ENCODE results near the gene GORASP2. TPM values are rescaled to one million over a fixed set of nuclear protein-coding genes. Genes with fewer than 3 reads are reported as not detected.

GORASP2 gene
- total and polyA plus RNA-seq, 2 of the 4 experiments (the other 2 are of a cell fraction) = 53.1 to 156 TPM

DNA sequence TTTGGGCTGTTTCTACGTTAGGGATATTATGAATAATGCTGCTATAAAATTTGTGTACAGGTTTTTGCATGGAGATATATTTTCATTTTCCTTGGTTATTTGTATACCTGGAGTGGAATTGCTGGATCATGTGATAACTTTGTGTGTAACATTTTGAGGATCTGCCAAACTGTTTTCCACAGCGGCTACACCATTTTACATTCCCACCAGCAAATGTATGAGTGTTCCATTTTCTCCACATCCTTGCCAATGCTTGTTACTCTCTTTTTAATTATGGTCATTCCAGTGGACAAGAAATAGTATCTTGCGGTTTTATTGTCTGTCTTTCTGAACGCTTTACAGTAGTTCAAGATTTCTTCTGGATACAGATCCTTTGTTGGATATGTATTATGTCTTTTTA, 13.6 kb downstream of the GORASP2 start:
- no peak overlapping the region for H3K14ac ChIP-seq (replicated peaks; ENCODE audit: low read depth, low read length)
- H3K4me3 ChIP-seq (ENCODE audit: insufficient read depth, low read depth, low read length) = no peak overlapping the region
- no peak overlapping the region for H4K91ac ChIP-seq (ENCODE audit: insufficient read depth, low read depth, low read length)
- no peak overlapping the region for H2BK120ac ChIP-seq (ENCODE audit: low read depth, low read length)
- H3K9me3 ChIP-seq (ENCODE audit: control insufficient read depth, insufficient read depth, low read length) = no peaks in the 10 kb centered on the region
- ChIA-PET CTCF (no interaction called here), POLR2A (ENCODE audit: unreplicated experiment) (no interaction called here)
- no peak overlapping the region for H3K56ac ChIP-seq (ENCODE audit: extremely low read depth, insufficient read depth, low read length)
- H3K79me1 ChIP-seq (ENCODE audit: low read depth in 1 of 2, low read length in 2 of 2) = peaks cover 0 to 47% of the 10 kb centered on the region in 2 experiments; a peak in 3 of 4 replicates
- H3K27ac ChIP-seq (ENCODE audit: insufficient read depth, low read length) = no peak overlapping the region
- H3K9ac ChIP-seq (ENCODE audit: low read depth, low read length) = no peak overlapping the region
- no peak overlapping the region for H2BK15ac ChIP-seq (ENCODE audit: low read depth, low read length)
- H3K4me2 ChIP-seq (ENCODE audit: low read depth, low read length) = no peak overlapping the region
- no peak overlapping the region for H3K23ac ChIP-seq (ENCODE audit: low read depth, low read length)
- in situ Hi-C loops (cut with MboI; ENCODE audit: low sequenced_read_pairs) = loop anchor here (25.0 kb wide), 1 partner anchor 1130 kb away; the partner anchor contains the start of gene METTL5
- no peak overlapping the region for H4K5ac ChIP-seq (ENCODE audit: low read depth, low read length)
- dilution Hi-C loops (cut with HindIII; ENCODE audit: low sequenced_read_pairs, unreplicated experiment) = no loop called here
- peaks cover 3% of the 10 kb centered on the region for H3K9me1 ChIP-seq (ENCODE audit: insufficient read depth, low read length)
- no peaks in the 10 kb centered on the region for H3K27me3 ChIP-seq (ENCODE audit: control insufficient read depth, insufficient read depth, low read length)
- peaks cover 2% of the 10 kb centered on the region; the same call in 1 of the 2 replicates for H3K4me1 ChIP-seq (ENCODE audit: control insufficient read depth, insufficient read depth, low read length)
- no peak overlapping the region for H2AK5ac ChIP-seq (ENCODE audit: low read depth, low read length)
- H2AK9ac ChIP-seq (replicated peaks; ENCODE audit: low read depth, low read length, poor library complexity) = no peak overlapping the region
- TF ChIP-seq MAFK (IDR thresholded peaks at IDR 0.05; ENCODE audit: low read depth, low read length) = no peak
- TF ChIP-seq BHLHE40 (IDR thresholded peaks at IDR 0.05; ENCODE audit: low read depth, low read length) = no peak
- no peak for TF ChIP-seq RCOR1 (IDR thresholded peaks at IDR 0.05; ENCODE audit: insufficient replicate concordance, low read length)
- no peak for TF ChIP-seq RFX5 (IDR thresholded peaks at IDR 0.05; ENCODE audit: low read depth, low read length)
- TF ChIP-seq MXI1 (IDR thresholded peaks at IDR 0.05; ENCODE audit: borderline replicate concordance, low read depth, low read length) = no peak
- no peak for TF ChIP-seq NFE2L2 (IDR thresholded peaks at IDR 0.05; ENCODE audit: low read depth, low read length)
- no peak for TF ChIP-seq MAZ (IDR thresholded peaks at IDR 0.05; ENCODE audit: borderline replicate concordance, low read depth, low read length)
- TF ChIP-seq, protein P1, sequence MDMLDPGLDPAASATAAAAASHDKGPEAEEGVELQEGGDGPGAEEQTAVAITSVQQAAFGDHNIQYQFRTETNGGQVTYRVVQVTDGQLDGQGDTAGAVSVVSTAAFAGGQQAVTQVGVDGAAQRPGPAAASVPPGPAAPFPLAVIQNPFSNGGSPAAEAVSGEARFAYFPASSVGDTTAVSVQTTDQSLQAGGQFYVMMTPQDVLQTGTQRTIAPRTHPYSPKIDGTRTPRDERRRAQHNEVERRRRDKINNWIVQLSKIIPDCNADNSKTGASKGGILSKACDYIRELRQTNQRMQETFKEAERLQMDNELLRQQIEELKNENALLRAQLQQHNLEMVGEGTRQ (IDR thresholded peaks at IDR 0.05; ENCODE audit: low read depth, low read length) = no peak
- no peak for TF ChIP-seq CEBPB (IDR thresholded peaks at IDR 0.05; ENCODE audit: low read depth, low read length)
- no peak for TF ChIP-seq SMC3 (IDR thresholded peaks at IDR 0.05; ENCODE audit: low read depth, low read length)
- TF ChIP-seq POLR2A (IDR thresholded peaks at IDR 0.05; ENCODE audit: low read depth, low read length) = no peak
- no peak for TF ChIP-seq RAD21 (IDR thresholded peaks at IDR 0.05; ENCODE audit: low read length)
- TF ChIP-seq, protein P2, sequence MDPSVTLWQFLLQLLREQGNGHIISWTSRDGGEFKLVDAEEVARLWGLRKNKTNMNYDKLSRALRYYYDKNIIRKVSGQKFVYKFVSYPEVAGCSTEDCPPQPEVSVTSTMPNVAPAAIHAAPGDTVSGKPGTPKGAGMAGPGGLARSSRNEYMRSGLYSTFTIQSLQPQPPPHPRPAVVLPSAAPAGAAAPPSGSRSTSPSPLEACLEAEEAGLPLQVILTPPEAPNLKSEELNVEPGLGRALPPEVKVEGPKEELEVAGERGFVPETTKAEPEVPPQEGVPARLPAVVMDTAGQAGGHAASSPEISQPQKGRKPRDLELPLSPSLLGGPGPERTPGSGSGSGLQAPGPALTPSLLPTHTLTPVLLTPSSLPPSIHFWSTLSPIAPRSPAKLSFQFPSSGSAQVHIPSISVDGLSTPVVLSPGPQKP (IDR thresholded peaks at IDR 0.05; ENCODE audit: borderline replicate concordance, low read depth, low read length) = no peak
- no peak for TF ChIP-seq FOS (IDR thresholded peaks at IDR 0.05; ENCODE audit: low read depth, low read length)
- TF ChIP-seq, protein P3, sequence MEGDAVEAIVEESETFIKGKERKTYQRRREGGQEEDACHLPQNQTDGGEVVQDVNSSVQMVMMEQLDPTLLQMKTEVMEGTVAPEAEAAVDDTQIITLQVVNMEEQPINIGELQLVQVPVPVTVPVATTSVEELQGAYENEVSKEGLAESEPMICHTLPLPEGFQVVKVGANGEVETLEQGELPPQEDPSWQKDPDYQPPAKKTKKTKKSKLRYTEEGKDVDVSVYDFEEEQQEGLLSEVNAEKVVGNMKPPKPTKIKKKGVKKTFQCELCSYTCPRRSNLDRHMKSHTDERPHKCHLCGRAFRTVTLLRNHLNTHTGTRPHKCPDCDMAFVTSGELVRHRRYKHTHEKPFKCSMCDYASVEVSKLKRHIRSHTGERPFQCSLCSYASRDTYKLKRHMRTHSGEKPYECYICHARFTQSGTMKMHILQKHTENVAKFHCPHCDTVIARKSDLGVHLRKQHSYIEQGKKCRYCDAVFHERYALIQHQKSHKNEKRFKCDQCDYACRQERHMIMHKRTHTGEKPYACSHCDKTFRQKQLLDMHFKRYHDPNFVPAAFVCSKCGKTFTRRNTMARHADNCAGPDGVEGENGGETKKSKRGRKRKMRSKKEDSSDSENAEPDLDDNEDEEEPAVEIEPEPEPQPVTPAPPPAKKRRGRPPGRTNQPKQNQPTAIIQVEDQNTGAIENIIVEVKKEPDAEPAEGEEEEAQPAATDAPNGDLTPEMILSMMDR (conservative IDR thresholded peaks at IDR 0.05; ENCODE audit: low read depth, low read length) = no peak
- TF ChIP-seq CHD1 (IDR thresholded peaks at IDR 0.05; ENCODE audit: low read depth, low read length) = no peak
- WGBS, 2 experiments (ENCODE audit: extremely low coverage in 2 of 2, insufficient read length in 1 of 2) = no CpG with 5 or more reads among the region's 4 CpGs
- H4K8ac ChIP-seq (ENCODE audit: low read depth in 2 of 2, low read length in 2 of 2) = no peak overlapping the region
- H4K20me1 ChIP-seq (ENCODE audit: insufficient read depth, low read length) = peaks cover 98% of the 10 kb centered on the region
- no peak overlapping the region for H2BK5ac ChIP-seq (ENCODE audit: low read depth, low read length, poor library complexity, severe bottlenecking)
- no TSS peak for BruUV-seq (replicated peaks)
- H2AFZ ChIP-seq (replicated peaks; ENCODE audit: low read length, poor library complexity) = no peak overlapping the region
- no peak overlapping the region for H3K18ac ChIP-seq (ENCODE audit: low read depth, low read length)
- DNase-seq (no peak), ATAC-seq (ENCODE audit: low read depth) (no peak)
- H3K4ac ChIP-seq (ENCODE audit: low read depth, low read length) = no peak overlapping the region
- 0 out of 2 replicates have a peak, but pooled peaks cover 4% of the 10 kb centered on the region for H3K36me3 ChIP-seq (ENCODE audit: control insufficient read depth, insufficient read depth, low read length)
- no peak overlapping the region for H2BK20ac ChIP-seq (ENCODE audit: low read depth, low read length)
- intact Hi-C loops (cut with micrococcal nuclease) = no loop called here
